HepG2 (cell line): ENCODE measurements around the gene FANCF. TPM values are rescaled to one million over a fixed set of nuclear protein-coding genes. Genes with fewer than 3 reads are reported as not detected.

Experiments
- KDM4B ChIP-seq: sonication (generic); formaldehyde crosslinking; IDR thresholded peaks from 2 replicates; pipeline ENCODE4 v1.4.0; 2020; ENCODE audit warnings: missing genetic modification reagents
- MAX ChIP-seq: IDR thresholded peaks from 2 replicates; pipeline ENCODE4 v1.6.1; 2012; ENCODE audit warnings: inconsistent platforms
- NFE2L2 ChIP-seq: fragments of 150-350 bp; IDR thresholded peaks from 2 replicates; pipeline ENCODE4 v1.6.1; 2014; ENCODE audit warnings: low read length
- PHF21A ChIP-seq: sonication (generic); formaldehyde crosslinking; IDR thresholded peaks from 2 replicates; pipeline ENCODE4 v1.5.0; 2020; ENCODE audit warnings: mild to moderate bottlenecking, missing genetic modification reagents
- PPARG ChIP-seq: conservative IDR thresholded peaks from 2 replicates; pipeline ENCODE4 v1.6.1; 2016; ENCODE audit warnings: missing biosample characterization, missing genetic modification reagents
- RARG ChIP-seq: sonication (generic); formaldehyde crosslinking; IDR thresholded peaks from 2 replicates; pipeline ENCODE4 v1.4.0; 2020; ENCODE audit warnings: low read depth, mild to moderate bottlenecking, missing genetic modification reagents
- SIX1 ChIP-seq: sonication (generic); formaldehyde crosslinking; IDR thresholded peaks from 2 replicates; pipeline ENCODE4 v1.4.0; 2020; ENCODE audit warnings: missing genetic modification reagents, borderline replicate concordance
- SP2 ChIP-seq: sonication (generic); formaldehyde crosslinking; IDR thresholded peaks from 2 replicates; pipeline ENCODE4 v1.5.1; 2020; ENCODE audit warnings: mild to moderate bottlenecking, missing genetic modification reagents
- ZBTB25 ChIP-seq: IDR thresholded peaks from 2 replicates; pipeline ENCODE4 v1.6.1; 2018; ENCODE audit warnings: missing genetic modification reagents
- ZNF318 ChIP-seq: sonication (generic); formaldehyde crosslinking; IDR thresholded peaks from 2 replicates; pipeline ENCODE4 v1.4.0; 2020; ENCODE audit warnings: mild to moderate bottlenecking, missing genetic modification reagents
- ZNF354B ChIP-seq: sonication (generic); formaldehyde crosslinking; IDR thresholded peaks from 2 replicates; pipeline ENCODE4 v1.8.0; 2022; ENCODE audit warnings: mild to moderate bottlenecking, missing genetic modification reagents
- polyA plus RNA-seq, 8 experiments: library from polyadenylated mRNA; depleted of rRNA in 3 of 8; stranded (reverse) in 7 of 8; unstranded in 1 of 8; fragments of >200 nt; fragmentation: Illumina TruSeq in 4 of 8; extraction: Trizol in 4 of 8; gene quantifications; 2 replicates each; pipeline versions ENCODE4 v1.2.1 to v1.2.3, GENCODE V29; 2011 to 2016; ENCODE audit warnings: low read depth in 4 of 8, missing spikeins in 1 of 8, mixed read lengths in 1 of 8; ENCODE audit not compliant: insufficient read depth in 1 of 8
- total RNA-seq, 5 experiments: library from RNA; depleted of rRNA; stranded (reverse); fragments of >200 nt; fragmentation: Illumina TruSeq; extraction: Trizol; gene quantifications; 2 replicates each; pipeline ENCODE4 v1.2.3, GENCODE V29; 2016; ENCODE audit warnings: low read depth in 1 of 5
- TF ChIP-seq, protein P1 (sequence below): sonication (generic); formaldehyde crosslinking; IDR thresholded peaks from 2 replicates; pipeline ENCODE4 v1.8.1; 2023; ENCODE audit warnings: missing genetic modification reagents, inconsistent platforms, borderline replicate concordance
- TF ChIP-seq, protein P2 (sequence below): sonication (generic); formaldehyde crosslinking; IDR thresholded peaks from 2 replicates; pipeline ENCODE4 v1.5.0; 2020; ENCODE audit warnings: mild to moderate bottlenecking, missing genetic modification reagents, moderate library complexity
- TF ChIP-seq, protein P3 (sequence below): sonication (generic); formaldehyde crosslinking; IDR thresholded peaks from 2 replicates; pipeline ENCODE4 v1.5.0; 2020; ENCODE audit warnings: missing genetic modification reagents

FANCF gene
- total and polyA plus RNA-seq, 2 of the 13 experiments (the other 11 are each of a cell fraction or from before 2014, with no cell fraction given), result 2.5 to 9.7 TPM

DNA sequence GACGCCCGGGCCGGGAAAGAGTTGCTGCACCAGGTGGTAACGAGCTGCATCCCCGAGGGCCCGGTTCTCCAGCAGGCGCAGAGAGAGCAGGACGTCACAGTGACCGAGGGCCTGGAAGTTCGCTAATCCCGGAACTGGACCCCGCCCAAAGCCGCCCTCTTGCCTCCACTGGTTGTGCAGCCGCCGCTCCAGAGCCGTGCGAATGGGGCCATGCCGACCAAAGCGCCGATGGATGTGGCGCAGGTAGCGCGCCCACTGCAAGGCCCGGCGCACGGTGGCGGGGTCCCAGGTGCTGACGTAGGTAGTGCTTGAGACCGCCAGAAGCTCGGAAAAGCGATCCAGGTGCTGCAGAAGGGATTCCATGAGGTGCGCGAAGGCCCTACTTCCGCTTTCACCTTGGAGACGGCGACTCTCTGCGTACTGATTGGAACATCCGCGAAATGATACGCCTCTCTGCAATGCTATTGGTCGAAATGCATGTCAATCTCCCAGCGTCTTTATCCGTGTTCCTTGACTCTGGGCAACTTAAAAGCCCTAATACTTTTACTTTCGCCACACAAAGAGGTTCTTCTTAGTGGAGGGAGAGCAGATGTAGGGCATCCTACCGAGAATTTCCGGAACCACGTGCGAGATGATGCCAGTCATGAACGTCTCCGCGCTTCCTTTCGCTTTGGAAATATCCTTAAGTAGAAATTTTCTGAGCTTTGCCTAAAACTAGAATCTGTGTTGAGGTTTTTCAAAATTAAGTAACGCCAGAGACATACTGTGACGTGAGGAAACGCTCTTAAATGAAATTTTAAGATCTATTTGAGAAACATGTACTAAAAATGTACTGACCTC, at the start of gene FANCF (continued):
- TF ChIP-seq PHF21A (CRISPR knock-in tag) (0 out of 2 replicates have a peak, but pooled peaks have one; percentile 12), MAX (peak; percentile 72), PPARG (CRISPR knock-in tag) (no peak), SP2 (CRISPR knock-in tag) (peak; percentile 99), SIX1 (no peak), KDM4B (no peak; the same call in 1 of the 2 replicates), ZBTB25 (CRISPR knock-in tag) (0 out of 2 replicates have a peak, but pooled peaks have one; percentile 10), ZNF318 (no peak), ZNF354B (CRISPR knock-in tag) (peak; percentile 7; the same call in 1 of the 2 replicates), RARG (CRISPR knock-in tag) (no peak), NFE2L2 (no peak)
- TF ChIP-seq, protein P1, sequence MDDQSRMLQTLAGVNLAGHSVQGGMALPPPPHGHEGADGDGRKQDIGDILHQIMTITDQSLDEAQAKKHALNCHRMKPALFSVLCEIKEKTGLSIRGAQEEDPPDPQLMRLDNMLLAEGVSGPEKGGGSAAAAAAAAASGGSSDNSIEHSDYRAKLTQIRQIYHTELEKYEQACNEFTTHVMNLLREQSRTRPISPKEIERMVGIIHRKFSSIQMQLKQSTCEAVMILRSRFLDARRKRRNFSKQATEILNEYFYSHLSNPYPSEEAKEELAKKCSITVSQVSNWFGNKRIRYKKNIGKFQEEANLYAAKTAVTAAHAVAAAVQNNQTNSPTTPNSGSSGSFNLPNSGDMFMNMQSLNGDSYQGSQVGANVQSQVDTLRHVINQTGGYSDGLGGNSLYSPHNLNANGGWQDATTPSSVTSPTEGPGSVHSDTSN (CRISPR knock-in tag), result no peak
- TF ChIP-seq, protein P2, sequence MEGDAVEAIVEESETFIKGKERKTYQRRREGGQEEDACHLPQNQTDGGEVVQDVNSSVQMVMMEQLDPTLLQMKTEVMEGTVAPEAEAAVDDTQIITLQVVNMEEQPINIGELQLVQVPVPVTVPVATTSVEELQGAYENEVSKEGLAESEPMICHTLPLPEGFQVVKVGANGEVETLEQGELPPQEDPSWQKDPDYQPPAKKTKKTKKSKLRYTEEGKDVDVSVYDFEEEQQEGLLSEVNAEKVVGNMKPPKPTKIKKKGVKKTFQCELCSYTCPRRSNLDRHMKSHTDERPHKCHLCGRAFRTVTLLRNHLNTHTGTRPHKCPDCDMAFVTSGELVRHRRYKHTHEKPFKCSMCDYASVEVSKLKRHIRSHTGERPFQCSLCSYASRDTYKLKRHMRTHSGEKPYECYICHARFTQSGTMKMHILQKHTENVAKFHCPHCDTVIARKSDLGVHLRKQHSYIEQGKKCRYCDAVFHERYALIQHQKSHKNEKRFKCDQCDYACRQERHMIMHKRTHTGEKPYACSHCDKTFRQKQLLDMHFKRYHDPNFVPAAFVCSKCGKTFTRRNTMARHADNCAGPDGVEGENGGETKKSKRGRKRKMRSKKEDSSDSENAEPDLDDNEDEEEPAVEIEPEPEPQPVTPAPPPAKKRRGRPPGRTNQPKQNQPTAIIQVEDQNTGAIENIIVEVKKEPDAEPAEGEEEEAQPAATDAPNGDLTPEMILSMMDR (CRISPR knock-in tag), result no peak
- TF ChIP-seq, protein P3, sequence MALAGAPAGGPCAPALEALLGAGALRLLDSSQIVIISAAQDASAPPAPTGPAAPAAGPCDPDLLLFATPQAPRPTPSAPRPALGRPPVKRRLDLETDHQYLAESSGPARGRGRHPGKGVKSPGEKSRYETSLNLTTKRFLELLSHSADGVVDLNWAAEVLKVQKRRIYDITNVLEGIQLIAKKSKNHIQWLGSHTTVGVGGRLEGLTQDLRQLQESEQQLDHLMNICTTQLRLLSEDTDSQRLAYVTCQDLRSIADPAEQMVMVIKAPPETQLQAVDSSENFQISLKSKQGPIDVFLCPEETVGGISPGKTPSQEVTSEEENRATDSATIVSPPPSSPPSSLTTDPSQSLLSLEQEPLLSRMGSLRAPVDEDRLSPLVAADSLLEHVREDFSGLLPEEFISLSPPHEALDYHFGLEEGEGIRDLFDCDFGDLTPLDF (CRISPR knock-in tag), result peak; percentile 17; the same call in 1 of the 2 replicates
